CD1c-positive myeloid dendritic cell (primary cell): Measurements from ENCODE around the gene HIVEP3.

Experiments
- DNase-seq: peaks from one replicate; pipeline ENCODE4 v3.0.0-alpha.2; 2016; ENCODE audit errors: extremely low spot score

HIVEP3 gene

GRCh38 chr1:41615981-41616380 is 302.7 kb downstream of the HIVEP3 start:
- no peak for DNase-seq

GRCh38 chr1:41615316-41615715 is 303.4 kb downstream of the HIVEP3 start:
- DNase-seq, result no peak

GRCh38 chr1:41614818-41615217 is 303.9 kb downstream of the HIVEP3 start:
- DNase-seq, result no peak

GRCh38 chr1:41613689-41614574 is 304.8 kb downstream of the HIVEP3 start:
- DNase-seq, result no peak

GRCh38 chr1:41612953-41613352 is 305.8 kb downstream of the HIVEP3 start:
- no peak for DNase-seq

GRCh38 chr1:41611932-41612450 is 306.7 kb downstream of the HIVEP3 start:
- DNase-seq, result no peak

GRCh38 chr1:41611068-41611931 is 307.4 kb downstream of the HIVEP3 start:
- DNase-seq, result no peak

GRCh38 chr1:41610361-41610760 is 308.4 kb downstream of the HIVEP3 start:
- DNase-seq, result no peak

- DNase-seq, result no peak
These were observed 309.4 kb downstream of the HIVEP3 start for GRCh38 chr1:41609166-41609883.

GRCh38 chr1:41608211-41608610 is 310.5 kb downstream of the HIVEP3 start:
- DNase-seq, result no peak

GRCh38 chr1:41607808-41608207 is 310.9 kb downstream of the HIVEP3 start:
- no peak for DNase-seq

- no peak for DNase-seq
These were observed 318.8 kb downstream of the HIVEP3 start for GRCh38 chr1:41599912-41600311.

- DNase-seq, result no peak
These were observed 320.4 kb downstream of the HIVEP3 start for GRCh38 chr1:41598325-41598724.

- no peak for DNase-seq
These were observed 326.1 kb downstream of the HIVEP3 start for GRCh38 chr1:41592451-41593125.

GRCh38 chr1:41591891-41592290 is 326.8 kb downstream of the HIVEP3 start:
- no peak for DNase-seq

- no peak for DNase-seq
These were observed 328.4 kb downstream of the HIVEP3 start for GRCh38 chr1:41590331-41590730.

- DNase-seq, result no peak
These were observed 329.3 kb downstream of the HIVEP3 start for GRCh38 chr1:41589395-41589794.

- no peak for DNase-seq
These were observed 330.3 kb downstream of the HIVEP3 start for GRCh38 chr1:41588334-41588875.

GRCh38 chr1:41587791-41588190 is 330.9 kb downstream of the HIVEP3 start:
- DNase-seq, result no peak

GRCh38 chr1:41586230-41586629 is 332.5 kb downstream of the HIVEP3 start:
- DNase-seq, result no peak
